ENCODE data around the gene FSTL5. TPM values are rescaled to one million over a fixed set of nuclear protein-coding genes. Genes with fewer than 3 reads are reported as not detected.

The FSTL5 gene
- total and polyA plus RNA-seq, 4 donors: 0.01 to 0.08 TPM; not detected in 2

DNA sequence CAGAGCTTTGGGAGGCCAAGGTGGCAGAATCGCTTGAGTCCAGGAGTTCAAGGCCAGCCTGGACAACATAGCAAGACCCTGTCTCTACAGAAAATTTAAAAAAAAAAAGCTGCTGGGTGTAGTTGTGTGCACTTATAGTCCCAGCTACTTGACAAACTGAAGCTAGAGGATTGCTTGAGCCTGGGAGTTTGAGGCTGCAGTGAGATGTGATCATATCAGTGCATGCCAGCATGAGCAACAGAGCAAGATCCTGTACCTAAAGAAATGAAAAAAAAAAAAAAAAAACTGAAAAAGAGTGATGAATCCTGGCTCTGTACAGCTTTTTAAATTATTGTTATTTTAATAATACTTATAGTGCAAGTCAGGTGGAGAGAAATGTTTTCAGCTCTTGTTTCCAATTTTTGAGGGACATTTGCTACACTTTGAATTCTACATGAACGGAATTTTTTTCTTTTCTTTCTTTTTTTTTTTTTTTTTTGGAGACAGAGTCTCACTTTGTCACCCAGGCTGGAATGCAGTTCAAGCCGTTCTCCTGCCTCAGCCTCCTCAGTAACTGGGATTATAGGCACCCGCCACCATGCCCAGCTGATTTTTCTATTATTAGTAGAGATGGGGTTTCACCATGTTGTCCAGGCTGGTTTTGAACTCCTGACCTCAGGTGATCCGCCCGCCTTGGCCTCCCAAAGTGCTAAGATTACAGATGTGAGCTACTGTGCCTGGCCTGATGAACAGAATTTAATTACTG is 215.6 kb downstream of the FSTL5 start:
- Histone ChIP-seq H3K27me3 (ENCODE audit: control insufficient read depth in 4 of 4, insufficient read depth in 4 of 4, low read length in 3 of 4) (no peaks in the 10 kb centered on the region), H3K4me3 (ENCODE audit: low read depth in 1 of 3, low read length in 3 of 3) (no peak overlapping the region), H3K9me3 (ENCODE audit: control insufficient read depth in 4 of 4, low read length in 3 of 4) (no peaks in the 10 kb centered on the region), H3K4me1 (ENCODE audit: control insufficient read depth in 4 of 4, insufficient read depth in 4 of 4, low read length in 3 of 4) (no peaks in the 10 kb centered on the region), H3K36me3 (ENCODE audit: control insufficient read depth in 4 of 4, insufficient read depth in 3 of 4, low read depth in 1 of 4, low read length in 3 of 4) (no peaks in the 10 kb centered on the region), H3K27ac (ENCODE audit: low read depth in 1 of 2, low read length in 2 of 2) (no peak overlapping the region), H3K9ac (ENCODE audit: low read depth in 1 of 2, low read length in 2 of 2) (no peak overlapping the region)
- no peak for TF ChIP-seq GABPA (IDR thresholded peaks at IDR 0.05 in 1 of 2, conservative IDR thresholded peaks at IDR 0.05 in 1 of 2)
- TF ChIP-seq YY1 (IDR thresholded peaks at IDR 0.05): no peak
- no peak for TF ChIP-seq EGR1 (IDR thresholded peaks at IDR 0.05; ENCODE audit: low read depth in 2 of 2)
- no peak for TF ChIP-seq RXRA (IDR thresholded peaks at IDR 0.05)
- no peak for TF ChIP-seq RAD21 (IDR thresholded peaks at IDR 0.05)
- no peak for TF ChIP-seq JUND (IDR thresholded peaks at IDR 0.05)
- TF ChIP-seq ZBTB33 (IDR thresholded peaks at IDR 0.05): no peak
- no peak for TF ChIP-seq ATF3 (IDR thresholded peaks at IDR 0.05)
- no peak for TF ChIP-seq TAF1 (conservative IDR thresholded peaks at IDR 0.05)
- no peak for TF ChIP-seq SP1 (IDR thresholded peaks at IDR 0.05)
- TF ChIP-seq CTCF (IDR thresholded peaks at IDR 0.05; ENCODE audit: low read depth, low read length, missing input control): no peak
- no peak for TF ChIP-seq HNF4G (IDR thresholded peaks at IDR 0.05)
- no peak for TF ChIP-seq FOXA2 (IDR thresholded peaks at IDR 0.05)
- TF ChIP-seq NR2F2 (IDR thresholded peaks at IDR 0.05): no peak
- TF ChIP-seq REST (IDR thresholded peaks at IDR 0.05): no peak
- TF ChIP-seq HNF4A (conservative IDR thresholded peaks at IDR 0.05): no peak
- TF ChIP-seq FOXA1 (IDR thresholded peaks at IDR 0.05): no peak
- TF ChIP-seq, protein P1, sequence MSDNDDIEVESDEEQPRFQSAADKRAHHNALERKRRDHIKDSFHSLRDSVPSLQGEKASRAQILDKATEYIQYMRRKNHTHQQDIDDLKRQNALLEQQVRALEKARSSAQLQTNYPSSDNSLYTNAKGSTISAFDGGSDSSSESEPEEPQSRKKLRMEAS (IDR thresholded peaks at IDR 0.05): no peak
- 88% methylated on average over 6 of the region's 6 CpGs for WGBS
- DNase-seq (ENCODE audit: low spot score): no peak
